ENCODE measurements around the gene OR2V1. TPM values are rescaled to one million over a fixed set of nuclear protein-coding genes. Genes with fewer than 3 reads are reported as not detected.
"Not testable (repeated sequence)": the region's sequence is repeated elsewhere in the genome, so short reads cannot be mapped to it uniquely, and the experiment has no call there.

The OR2V1 gene
- total and polyA plus RNA-seq, 2 donors = 0.02 to 0.05 TPM

DNA sequence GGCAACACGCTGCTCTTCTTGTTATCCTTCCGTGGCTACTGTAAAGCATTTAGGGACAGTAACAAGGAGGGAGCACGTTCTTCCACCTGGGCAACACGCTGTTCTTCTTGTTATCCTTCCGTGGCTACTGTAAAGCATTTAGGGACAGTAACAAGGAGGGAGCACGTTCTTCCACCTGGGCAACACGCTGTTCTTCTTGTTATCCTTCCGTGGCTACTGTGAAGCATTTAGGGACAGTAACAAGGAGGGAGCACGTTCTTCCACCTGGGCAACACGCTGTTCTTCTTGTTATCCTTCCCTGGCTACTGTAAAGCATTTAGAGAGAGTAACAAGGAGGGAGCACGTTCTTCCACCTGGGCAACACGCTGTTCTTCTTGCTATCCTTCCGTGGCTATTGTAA lies 17.4 kb downstream of the OR2V1 start:
- not testable (repeated sequence) for DNase-seq (ENCODE audit: low read depth in 6 of 9, low spot score in 9 of 9); H3K4me1 ChIP-seq (ENCODE audit: control insufficient read depth in 2 of 2, insufficient read depth in 2 of 2, low read length in 2 of 2); H3K27ac ChIP-seq (ENCODE audit: low read depth in 1 of 2, low read length in 1 of 2); H3K4me3 ChIP-seq (ENCODE audit: low read length in 2 of 2); H3K36me3 ChIP-seq (ENCODE audit: control insufficient read depth in 2 of 2, insufficient read depth in 2 of 2, low read length in 1 of 2); H3K9me3 ChIP-seq (ENCODE audit: control insufficient read depth in 2 of 2, insufficient read depth in 1 of 2, low read length in 1 of 2)
- WGBS = 94% methylated on average over 5 of the region's 13 CpGs
- H3K27me3 ChIP-seq (ENCODE audit: control insufficient read depth in 2 of 2, insufficient read depth in 1 of 2, low read length in 1 of 2) = peaks cover 17 to 65% of the 10 kb centered on the region in 2 donors

DNA sequence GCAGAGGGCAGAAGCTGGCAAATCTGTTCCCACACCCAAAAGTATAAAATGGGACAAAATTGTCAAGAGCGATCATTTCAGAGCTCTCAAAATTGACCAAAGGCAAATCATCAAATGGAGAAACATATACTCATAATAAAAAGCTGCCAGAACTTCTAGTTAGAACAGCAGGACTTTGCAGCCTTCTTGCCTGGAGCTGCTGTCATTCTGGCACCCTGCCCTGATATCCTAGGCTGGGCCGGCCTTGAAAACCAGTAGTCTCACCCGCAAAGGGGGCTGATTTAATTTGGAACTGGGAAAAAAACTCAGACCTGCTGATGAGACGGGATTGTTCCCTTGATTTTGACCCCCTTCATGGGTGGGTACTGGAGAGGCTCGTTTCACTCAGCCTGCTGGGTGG lies 18.5 kb downstream of the OR2V1 start:
- H3K27me3 ChIP-seq (ENCODE audit: control insufficient read depth in 2 of 2, insufficient read depth in 1 of 2, low read length in 1 of 2) = peaks cover 17 to 67% of the 10 kb centered on the region in 2 donors
- H3K4me1 ChIP-seq (ENCODE audit: control insufficient read depth in 2 of 2, insufficient read depth in 2 of 2, low read length in 2 of 2) = peaks cover 0 to 5% of the 10 kb centered on the region in 2 donors
- no peak overlapping the region for H3K4me3 ChIP-seq (ENCODE audit: low read length in 2 of 2)
- peaks cover 0 to 10% of the 10 kb centered on the region in 2 donors for H3K9me3 ChIP-seq (ENCODE audit: control insufficient read depth in 2 of 2, insufficient read depth in 1 of 2, low read length in 1 of 2)
- no peak for DNase-seq (ENCODE audit: low read depth in 6 of 9, low spot score in 9 of 9)
- no peaks in the 10 kb centered on the region for H3K36me3 ChIP-seq (ENCODE audit: control insufficient read depth in 2 of 2, insufficient read depth in 2 of 2, low read length in 1 of 2)
- H3K27ac ChIP-seq (ENCODE audit: low read depth in 1 of 2, low read length in 1 of 2) = no peak overlapping the region
- WGBS = 88% methylated on average over 5 of the region's 5 CpGs

DNA sequence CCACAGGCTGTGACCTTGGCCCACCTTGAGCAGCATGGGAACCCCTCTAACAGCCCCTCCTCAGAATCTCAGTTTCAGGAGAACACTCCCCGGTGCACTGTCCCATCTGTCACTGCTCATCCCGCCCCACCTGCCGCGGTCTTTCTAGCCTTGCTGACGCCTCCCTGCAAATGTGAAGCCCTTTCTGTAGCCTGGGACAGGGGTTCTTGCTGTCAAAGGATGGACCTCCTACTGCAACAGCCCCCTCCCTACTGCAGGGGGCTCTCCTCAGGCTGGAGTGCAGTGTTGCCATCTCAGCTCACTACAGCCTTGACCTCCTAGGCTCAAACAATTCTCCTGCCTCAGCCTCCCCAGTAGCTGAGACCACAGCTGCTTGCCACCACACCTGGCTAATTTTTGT lies 20.0 kb downstream of the OR2V1 start:
- H3K9me3 ChIP-seq (ENCODE audit: control insufficient read depth in 2 of 2, insufficient read depth in 1 of 2, low read length in 1 of 2) = peaks cover 0 to 10% of the 10 kb centered on the region in 2 donors
- H3K27ac ChIP-seq (ENCODE audit: low read depth in 1 of 2, low read length in 1 of 2) = no peak overlapping the region
- no peak overlapping the region for H3K4me3 ChIP-seq (ENCODE audit: low read length in 2 of 2)
- no peak for DNase-seq (ENCODE audit: low read depth in 6 of 9, low spot score in 9 of 9)
- H3K27me3 ChIP-seq (ENCODE audit: control insufficient read depth in 2 of 2, insufficient read depth in 1 of 2, low read length in 1 of 2) = peaks cover 14 to 66% of the 10 kb centered on the region in 2 donors
- WGBS = 91% methylated on average over 5 of the region's 5 CpGs
- no peaks in the 10 kb centered on the region for H3K36me3 ChIP-seq (ENCODE audit: control insufficient read depth in 2 of 2, insufficient read depth in 2 of 2, low read length in 1 of 2)
- peaks cover 0 to 5% of the 10 kb centered on the region in 2 donors for H3K4me1 ChIP-seq (ENCODE audit: control insufficient read depth in 2 of 2, insufficient read depth in 2 of 2, low read length in 2 of 2)

DNA sequence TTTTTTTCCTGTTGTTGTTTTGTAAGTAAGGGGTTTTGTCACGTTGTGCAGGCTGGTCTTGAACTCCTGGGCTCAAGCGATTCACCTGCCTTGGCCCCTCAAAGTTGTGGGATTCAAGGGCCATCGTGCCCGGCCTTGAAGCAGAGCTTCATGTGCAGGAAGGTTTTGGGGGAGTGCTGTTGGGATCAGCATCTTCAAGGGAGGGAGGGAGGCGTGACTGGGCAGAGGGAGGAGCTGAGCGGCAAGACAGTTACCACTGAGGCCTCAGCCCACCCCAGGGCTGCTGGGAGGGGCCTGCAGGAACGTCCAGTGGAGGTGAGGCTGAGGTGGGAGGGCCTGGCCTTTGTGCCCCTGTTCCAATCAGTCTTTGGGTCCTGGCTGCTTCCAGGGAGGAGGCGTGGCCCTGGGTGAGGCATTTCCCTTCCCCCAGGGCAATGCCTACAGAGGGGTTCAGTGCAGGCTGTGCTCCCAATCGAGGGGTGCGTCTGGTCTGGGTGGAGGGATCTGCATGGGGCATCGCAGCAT lies 21.4 kb downstream of the OR2V1 start:
- Histone ChIP-seq H3K4me3 (ENCODE audit: low read length in 2 of 2) (no peak overlapping the region), H3K9me3 (ENCODE audit: control insufficient read depth in 2 of 2, insufficient read depth in 1 of 2, low read length in 1 of 2) (peaks cover 0 to 7% of the 10 kb centered on the region in 2 donors), H3K27me3 (ENCODE audit: control insufficient read depth in 2 of 2, insufficient read depth in 1 of 2, low read length in 1 of 2) (peaks cover 8 to 65% of the 10 kb centered on the region in 2 donors), H3K27ac (ENCODE audit: low read depth in 1 of 2, low read length in 1 of 2) (no peak overlapping the region), H3K4me1 (ENCODE audit: control insufficient read depth in 2 of 2, insufficient read depth in 2 of 2, low read length in 2 of 2) (peaks cover 0 to 1% of the 10 kb centered on the region in 2 donors), H3K36me3 (ENCODE audit: control insufficient read depth in 2 of 2, insufficient read depth in 2 of 2, low read length in 1 of 2) (no peaks in the 10 kb centered on the region)
- DNase-seq (ENCODE audit: low read depth in 6 of 9, low spot score in 9 of 9) = no peak
- WGBS = 60% methylated on average over 11 of the region's 11 CpGs

DNA sequence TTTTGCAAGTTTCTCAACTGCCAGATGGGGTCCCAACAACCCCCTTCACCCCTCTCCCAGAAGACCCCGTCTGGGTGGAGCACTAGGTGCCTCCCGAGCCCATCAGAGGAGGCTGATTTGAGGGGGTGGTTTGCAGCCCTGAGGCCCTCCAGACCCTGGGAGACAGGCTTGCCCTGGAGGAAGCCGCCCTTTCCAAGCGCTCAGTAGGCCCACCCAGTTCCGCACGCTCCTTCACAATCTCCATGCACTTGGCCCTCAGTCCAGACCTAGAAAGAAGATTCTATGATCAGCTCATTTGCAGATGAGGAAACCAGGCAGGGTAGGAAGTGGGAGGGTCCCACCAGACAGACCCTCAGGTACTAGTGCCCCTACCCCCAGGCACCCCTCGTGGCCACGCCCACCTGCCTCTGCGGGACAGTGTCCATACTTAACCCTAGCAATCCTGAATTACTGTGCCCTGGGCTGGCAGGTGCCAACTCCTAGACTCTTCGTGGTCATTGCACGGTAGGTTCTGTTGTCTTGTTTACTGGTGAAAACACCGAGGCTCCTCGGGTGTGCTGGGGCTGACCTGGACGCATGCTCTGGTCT lies 22.3 kb downstream of the OR2V1 start:
- whole genome bisulfite sequencing = 83% methylated on average over 14 of the region's 14 CpGs
- no peak for DNase-seq (ENCODE audit: low read depth in 6 of 9, low spot score in 9 of 9)
- peaks cover 2 to 62% of the 10 kb centered on the region in 2 donors for H3K27me3 ChIP-seq (ENCODE audit: control insufficient read depth in 2 of 2, insufficient read depth in 1 of 2, low read length in 1 of 2)

DNA sequence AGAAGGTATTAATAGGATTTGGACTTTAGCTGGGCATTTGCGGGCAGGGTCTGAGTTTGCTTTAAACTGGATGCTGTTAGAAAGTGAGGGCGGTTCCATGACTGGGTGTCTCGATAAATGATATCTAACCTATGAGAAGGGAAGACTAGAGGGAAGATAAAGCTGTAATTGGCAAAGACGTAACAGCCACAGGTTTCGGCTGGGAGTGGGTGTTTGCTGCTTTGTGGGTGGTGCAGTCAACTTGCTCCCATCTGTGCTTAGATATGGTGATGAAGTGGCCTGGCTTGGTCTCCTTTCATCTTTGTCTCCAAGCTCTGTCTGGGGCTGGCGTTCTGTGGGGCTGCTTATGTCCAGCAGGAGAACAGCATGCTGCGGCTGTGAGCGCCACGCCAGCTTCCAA lies 23.3 kb downstream of the OR2V1 start:
- H3K9me3 ChIP-seq (ENCODE audit: control insufficient read depth in 2 of 2, insufficient read depth in 1 of 2, low read length in 1 of 2) = no peaks in the 10 kb centered on the region
- H3K27ac ChIP-seq (ENCODE audit: low read depth in 1 of 2, low read length in 1 of 2) = no peak overlapping the region
- H3K4me3 ChIP-seq (ENCODE audit: low read length in 2 of 2) = no peak overlapping the region
- H3K27me3 ChIP-seq (ENCODE audit: control insufficient read depth in 2 of 2, insufficient read depth in 1 of 2, low read length in 1 of 2) = peaks cover 0 to 60% of the 10 kb centered on the region in 2 donors
- 85% methylated on average over 9 of the region's 9 CpGs for WGBS
- no peaks in the 10 kb centered on the region for H3K4me1 ChIP-seq (ENCODE audit: control insufficient read depth in 2 of 2, insufficient read depth in 2 of 2, low read length in 2 of 2)
- H3K36me3 ChIP-seq (ENCODE audit: control insufficient read depth in 2 of 2, insufficient read depth in 2 of 2, low read length in 1 of 2) = no peaks in the 10 kb centered on the region
- DNase-seq (ENCODE audit: low read depth in 6 of 9, low spot score in 9 of 9) = no peak

More for the DNA sequence above, 22.3 kb downstream of the OR2V1 start:
- no peak overlapping the region for H3K4me3 ChIP-seq (ENCODE audit: low read length in 2 of 2)
- H3K4me1 ChIP-seq (ENCODE audit: control insufficient read depth in 2 of 2, insufficient read depth in 2 of 2, low read length in 2 of 2) = no peaks in the 10 kb centered on the region
- H3K9me3 ChIP-seq (ENCODE audit: control insufficient read depth in 2 of 2, insufficient read depth in 1 of 2, low read length in 1 of 2) = no peaks in the 10 kb centered on the region
- no peaks in the 10 kb centered on the region for H3K36me3 ChIP-seq (ENCODE audit: control insufficient read depth in 2 of 2, insufficient read depth in 2 of 2, low read length in 1 of 2)
- H3K27ac ChIP-seq (ENCODE audit: low read depth in 1 of 2, low read length in 1 of 2) = no peak overlapping the region

DNA sequence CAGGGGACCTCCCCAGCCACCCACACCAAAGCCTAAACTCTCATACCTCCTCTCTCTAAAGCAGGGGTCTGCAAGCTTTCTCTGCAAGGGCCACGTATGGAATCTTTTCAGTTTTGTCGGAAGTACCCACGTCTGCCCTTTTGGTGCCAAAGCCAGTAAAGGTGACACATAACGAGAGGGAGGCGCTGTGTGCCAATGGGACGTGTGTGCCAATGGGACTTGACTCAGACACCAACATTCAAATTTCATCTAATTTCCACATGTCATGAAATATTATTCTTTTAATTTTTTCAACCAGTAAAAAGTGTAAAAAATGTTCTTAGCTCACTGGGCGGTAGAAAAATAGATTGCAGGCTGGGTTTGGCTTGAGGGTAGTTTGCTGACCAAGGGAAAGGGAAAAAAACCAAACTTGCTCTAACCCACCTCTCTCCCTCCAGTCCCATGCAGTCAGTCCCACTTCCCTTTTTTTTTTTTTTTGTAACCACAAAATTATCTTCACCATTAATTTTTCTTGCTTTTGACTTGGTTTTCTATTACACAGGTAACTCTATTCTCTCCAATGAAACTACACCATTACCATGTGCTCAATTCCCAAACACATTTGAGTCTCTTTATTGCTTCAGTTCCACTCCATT lies 25.5 kb downstream of the OR2V1 start:
- Histone ChIP-seq H3K27me3 (ENCODE audit: control insufficient read depth in 2 of 2, insufficient read depth in 1 of 2, low read length in 1 of 2) (peaks cover under 1 to 47% of the 10 kb centered on the region in 2 donors), H3K4me3 (ENCODE audit: low read length in 2 of 2) (no peak overlapping the region), H3K4me1 (ENCODE audit: control insufficient read depth in 2 of 2, insufficient read depth in 2 of 2, low read length in 2 of 2) (no peaks in the 10 kb centered on the region), H3K9me3 (ENCODE audit: control insufficient read depth in 2 of 2, insufficient read depth in 1 of 2, low read length in 1 of 2) (no peaks in the 10 kb centered on the region), H3K36me3 (ENCODE audit: control insufficient read depth in 2 of 2, insufficient read depth in 2 of 2, low read length in 1 of 2) (no peaks in the 10 kb centered on the region), H3K27ac (ENCODE audit: low read depth in 1 of 2, low read length in 1 of 2) (no peak overlapping the region)
- 39% methylated on average over 7 of the region's 7 CpGs for WGBS
- DNase-seq (ENCODE audit: low read depth in 6 of 9, low spot score in 9 of 9) = no peak

DNA sequence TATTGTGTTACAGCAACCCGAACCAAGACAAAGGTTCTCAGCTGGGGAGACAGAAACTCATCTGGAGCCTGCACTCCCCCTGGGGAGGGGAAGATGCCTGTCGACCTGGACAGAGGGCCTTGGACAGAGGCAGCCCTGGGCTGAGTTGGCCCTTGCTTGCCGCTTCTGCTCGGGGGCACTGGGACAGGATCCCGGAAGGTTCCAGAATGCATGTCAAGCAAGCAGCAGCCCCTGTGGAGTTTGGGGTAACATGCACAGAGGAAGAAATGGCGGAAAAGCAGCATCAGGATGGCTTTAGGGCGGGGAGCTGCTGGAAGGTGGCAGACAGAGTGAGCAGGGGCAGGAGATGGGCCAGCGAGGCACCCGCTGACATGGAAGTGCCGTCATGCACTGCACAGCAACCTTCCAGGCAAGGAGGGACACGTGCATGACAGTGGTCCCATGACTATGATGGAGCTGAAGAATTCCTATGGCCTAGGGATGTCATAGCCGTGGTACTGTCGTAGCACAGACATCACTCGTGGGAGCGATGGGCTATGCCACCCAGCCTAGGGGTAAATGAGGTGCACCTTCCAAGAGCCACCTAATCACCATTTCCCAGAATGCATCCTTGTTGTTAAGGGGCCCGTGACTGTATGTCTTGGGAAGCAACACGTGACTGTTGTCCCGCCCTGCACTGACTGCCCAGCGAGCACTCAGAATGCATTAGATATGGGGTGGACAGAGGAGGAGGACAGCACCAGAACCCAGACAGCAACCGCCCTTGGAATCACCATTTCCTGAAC lies 26.2 kb downstream of the OR2V1 start:
- DNase-seq (ENCODE audit: low read depth in 6 of 9, low spot score in 9 of 9); H3K36me3 ChIP-seq (ENCODE audit: control insufficient read depth in 2 of 2, insufficient read depth in 2 of 2, low read length in 1 of 2); H3K4me3 ChIP-seq (ENCODE audit: low read length in 2 of 2); H3K9me3 ChIP-seq (ENCODE audit: control insufficient read depth in 2 of 2, insufficient read depth in 1 of 2, low read length in 1 of 2); H3K4me1 ChIP-seq (ENCODE audit: control insufficient read depth in 2 of 2, insufficient read depth in 2 of 2, low read length in 2 of 2); H3K27ac ChIP-seq (ENCODE audit: low read depth in 1 of 2, low read length in 1 of 2): not testable (repeated sequence)
- H3K27me3 ChIP-seq (ENCODE audit: control insufficient read depth in 2 of 2, insufficient read depth in 1 of 2, low read length in 1 of 2) = peaks cover 8 to 54% of the 10 kb centered on the region in 2 donors
- WGBS = 28% methylated on average over 14 of the region's 20 CpGs

DNA sequence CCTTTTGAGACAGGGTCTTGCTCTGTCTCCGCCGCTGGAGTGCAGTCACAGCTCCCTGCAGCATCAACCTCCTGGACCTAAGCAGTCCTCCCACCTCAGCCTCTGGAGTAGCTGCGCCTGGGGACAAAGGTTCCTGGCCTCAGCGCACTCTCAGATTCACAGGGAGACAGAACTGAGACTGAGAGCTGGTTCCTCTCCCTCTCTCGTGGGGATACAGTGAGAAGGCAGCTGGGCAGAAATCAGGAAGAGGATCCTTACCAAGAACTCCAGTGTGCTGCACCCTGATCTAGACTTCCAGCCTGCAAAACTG lies 26.8 kb downstream of the OR2V1 start:
- not testable (repeated sequence) for DNase-seq (ENCODE audit: low read depth in 6 of 9, low spot score in 9 of 9); H3K4me3 ChIP-seq (ENCODE audit: low read length in 2 of 2); H3K9me3 ChIP-seq (ENCODE audit: control insufficient read depth in 2 of 2, insufficient read depth in 1 of 2, low read length in 1 of 2); H3K27ac ChIP-seq (ENCODE audit: low read depth in 1 of 2, low read length in 1 of 2); H3K4me1 ChIP-seq (ENCODE audit: control insufficient read depth in 2 of 2, insufficient read depth in 2 of 2, low read length in 2 of 2); H3K36me3 ChIP-seq (ENCODE audit: control insufficient read depth in 2 of 2, insufficient read depth in 2 of 2, low read length in 1 of 2)
- peaks cover 13 to 55% of the 10 kb centered on the region in 2 donors for H3K27me3 ChIP-seq (ENCODE audit: control insufficient read depth in 2 of 2, insufficient read depth in 1 of 2, low read length in 1 of 2)
- 15% methylated on average over 5 of the region's 5 CpGs for WGBS

Measured in thymus (tissue), 11 donors.